ENCODE results near the gene SH3RF3.
"Not testable (repeated sequence)": the region's sequence is repeated elsewhere in the genome, so short reads cannot be mapped to it uniquely, and the experiment has no call there.

Gene SH3RF3

DNA sequence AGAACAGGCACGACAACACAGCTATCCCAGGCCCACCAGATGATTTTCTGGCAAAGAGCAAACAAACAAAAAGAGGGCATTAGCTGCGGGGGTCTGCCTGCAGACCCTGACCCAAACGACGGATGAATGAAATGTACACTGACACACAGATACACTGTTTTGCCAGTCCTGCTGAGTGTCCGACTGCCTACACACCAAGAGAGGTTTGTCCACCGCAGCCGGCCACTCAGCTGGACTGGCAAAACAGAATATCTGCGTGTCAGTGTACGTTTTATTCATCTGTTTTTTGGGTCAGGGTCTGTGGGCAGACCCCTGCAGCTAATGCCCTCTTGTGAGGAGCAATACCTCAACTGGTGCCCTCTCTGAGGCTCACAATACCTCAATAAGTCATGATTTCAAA, 10.7 kb upstream of the SH3RF3 start:
- DNase-seq (ENCODE audit: low read depth): no peak

DNA sequence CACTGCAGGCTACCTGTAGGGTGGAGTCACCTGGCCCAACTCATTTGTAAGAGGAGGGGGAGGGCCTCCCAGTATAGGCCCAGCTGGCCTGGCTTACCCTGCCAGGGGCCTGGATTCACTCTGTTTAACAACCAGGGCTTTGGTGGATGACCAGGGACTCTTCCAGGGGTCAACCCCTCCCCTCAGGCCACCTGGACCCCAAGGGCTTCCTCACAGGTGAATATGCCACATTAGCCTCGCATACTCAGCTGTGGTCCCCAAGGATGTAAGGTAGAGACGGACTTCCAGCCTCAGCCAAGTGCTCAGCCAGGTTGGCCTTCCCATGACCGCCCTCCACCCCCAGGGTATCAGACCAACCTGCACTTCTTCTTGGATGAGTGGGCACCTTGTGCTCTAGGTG, 8.8 kb upstream of the SH3RF3 start:
- DNase-seq (ENCODE audit: low read depth): no peak

DNA sequence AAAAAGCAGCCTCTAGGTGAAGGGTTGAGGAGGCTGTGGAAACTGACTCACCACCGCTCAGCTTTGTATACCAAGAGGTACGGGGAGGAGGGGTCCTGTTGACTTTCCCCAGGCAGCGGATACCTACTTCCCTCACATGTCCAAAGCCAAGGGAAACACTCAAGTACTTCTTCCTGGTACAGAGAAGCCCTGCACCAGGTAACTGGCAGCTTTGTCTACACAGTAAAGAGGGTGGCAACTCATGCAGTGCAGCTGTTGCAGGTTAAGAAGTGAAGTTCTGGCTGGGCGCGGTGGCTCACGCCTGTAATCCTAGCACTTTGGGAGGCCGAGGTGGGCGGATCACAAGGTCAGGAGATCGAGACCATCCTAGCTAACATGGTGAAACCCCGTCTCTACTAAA, 8.3 kb upstream of the SH3RF3 start:
- DNase-seq (ENCODE audit: low read depth): not testable (repeated sequence)

DNA sequence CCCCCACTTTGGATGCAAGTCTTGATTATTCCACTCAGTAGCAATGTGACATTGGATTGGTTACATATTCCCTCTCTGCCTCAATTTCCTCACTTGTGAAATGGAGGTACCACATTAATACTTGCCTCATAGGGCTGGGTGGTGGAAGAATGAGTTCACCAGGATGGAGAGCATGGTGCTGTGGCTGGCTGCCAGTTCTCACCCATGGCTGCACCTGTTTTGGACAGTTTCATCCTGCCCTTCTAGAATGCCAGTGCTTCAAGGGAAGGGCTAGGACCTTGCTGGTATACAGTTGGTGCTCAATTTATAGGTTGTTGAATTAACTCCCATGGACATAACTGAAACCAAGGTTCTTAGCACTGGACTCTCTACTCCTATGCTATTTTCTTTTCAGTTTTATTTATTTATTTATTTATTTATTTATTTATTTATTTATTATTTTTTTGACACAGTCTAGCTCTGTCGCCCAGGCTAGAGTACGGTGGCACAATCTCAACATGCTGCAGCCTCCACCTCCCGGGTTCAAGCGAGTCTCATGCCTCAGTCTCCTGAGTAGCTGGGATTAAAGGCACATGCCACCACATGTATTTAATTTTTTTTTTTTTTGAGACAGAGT, 5.3 kb upstream of the SH3RF3 start:
- no peak for DNase-seq (ENCODE audit: low read depth)

DNA sequence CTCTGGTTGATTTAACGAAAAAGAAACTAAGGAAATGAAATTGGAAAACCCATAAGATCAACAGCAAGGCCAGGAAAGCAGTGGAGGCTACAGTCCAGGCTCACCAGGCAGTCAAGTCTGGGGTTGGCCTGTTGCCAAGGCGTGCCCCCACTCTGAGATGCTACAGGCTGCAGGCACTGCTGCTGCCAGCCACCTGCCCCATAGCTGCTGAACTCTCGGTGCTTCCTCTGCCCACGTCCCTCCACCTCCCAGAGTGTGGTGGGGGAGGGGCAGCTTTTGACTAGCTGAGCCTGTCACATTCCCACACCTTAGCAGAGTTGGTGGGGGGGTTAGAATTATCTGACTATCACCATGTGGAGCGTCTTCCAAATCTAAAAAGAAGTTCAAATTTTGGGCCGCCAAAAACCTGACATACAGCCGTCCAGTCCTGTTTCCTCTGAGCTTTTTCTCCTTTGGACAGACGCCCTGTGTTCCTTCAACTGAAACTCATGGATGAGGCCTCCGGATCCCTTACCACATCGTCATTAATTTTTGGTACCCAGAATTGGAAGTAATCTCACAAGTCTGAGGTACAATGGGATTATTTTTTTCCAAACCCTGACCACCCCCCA, 3.9 kb upstream of the SH3RF3 start:
- DNase-seq (ENCODE audit: low read depth): no peak

DNA sequence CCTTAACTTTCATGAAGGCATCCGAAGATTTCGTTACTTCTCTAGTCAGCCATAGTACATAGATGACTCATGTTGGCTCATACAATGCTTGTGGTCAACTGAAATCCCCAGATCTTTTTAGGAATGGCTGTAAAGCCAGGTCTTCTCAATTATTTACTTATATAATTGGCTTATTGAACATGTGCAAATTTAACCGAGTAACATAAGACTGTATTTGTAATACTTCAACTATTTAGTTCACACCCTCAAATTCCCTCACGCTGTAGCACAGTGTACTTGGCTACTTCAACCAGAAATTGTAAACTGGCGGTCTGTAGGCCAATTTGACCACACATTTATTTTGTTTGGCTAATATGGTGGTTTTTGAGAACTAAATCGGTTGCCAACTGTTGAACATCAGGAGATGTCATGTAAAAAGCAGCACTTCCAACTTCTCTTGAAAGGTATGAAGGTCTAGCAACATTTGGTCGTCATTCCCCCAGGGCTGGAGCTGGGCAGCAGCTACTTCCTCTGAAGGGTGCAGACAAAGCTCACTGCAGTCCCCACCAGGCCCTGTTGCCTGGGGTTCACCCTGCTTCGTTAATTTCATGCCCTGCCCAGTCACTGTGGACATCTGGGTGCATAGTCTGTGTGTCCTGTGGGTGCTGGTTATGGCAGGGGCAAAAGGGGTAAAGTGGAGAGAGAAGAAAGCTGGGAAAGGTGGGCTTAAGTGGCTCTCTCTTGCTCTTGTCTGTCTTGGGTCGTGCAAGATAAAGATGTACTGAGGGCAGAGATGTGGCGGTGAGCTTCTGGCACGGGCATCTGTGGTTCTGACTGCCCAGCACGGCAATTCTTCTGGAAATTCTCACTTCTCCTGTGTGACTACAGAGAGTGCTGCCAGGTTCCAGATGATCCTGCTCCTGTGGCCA, 3.2 kb upstream of the SH3RF3 start:
- DNase-seq (ENCODE audit: low read depth): no peak

DNA sequence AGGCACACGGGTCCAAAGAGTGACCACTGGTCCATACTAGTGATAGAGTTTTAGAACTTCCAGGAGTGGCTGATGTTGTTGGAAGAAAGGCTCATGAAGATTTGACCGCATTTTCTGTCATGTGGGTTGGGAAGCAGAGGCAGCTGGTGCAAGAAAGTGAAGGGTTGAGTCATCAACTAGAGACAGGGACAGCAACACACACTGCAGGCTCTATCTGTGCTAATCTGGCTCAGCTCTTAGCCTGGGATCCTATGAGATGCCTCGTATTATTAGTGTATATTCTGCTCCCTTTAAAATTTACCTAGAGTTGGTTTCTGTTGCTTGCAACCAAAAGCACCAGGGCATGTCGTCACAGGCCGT, 2.5 kb upstream of the SH3RF3 start:
- no peak for DNase-seq (ENCODE audit: low read depth)

DNA sequence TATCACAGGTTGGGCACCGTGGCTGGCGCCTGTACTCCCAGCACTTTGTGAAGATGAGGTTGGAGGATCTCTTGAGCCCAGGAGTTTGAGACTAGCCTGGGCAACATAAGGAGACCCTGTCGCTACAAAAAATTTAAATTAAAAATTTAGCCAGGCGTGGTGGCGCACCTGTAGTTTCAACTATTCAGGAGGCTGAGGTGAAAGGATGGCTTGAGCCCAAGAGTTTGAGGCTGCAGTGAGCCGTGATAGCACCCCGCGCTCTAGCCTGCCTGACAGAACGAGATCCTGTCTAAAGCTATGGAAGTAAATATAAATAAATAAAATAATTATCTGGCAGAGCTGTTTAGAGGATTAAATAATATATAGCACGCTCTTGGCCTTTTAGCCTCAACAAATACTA, 1.4 kb upstream of the SH3RF3 start:
- DNase-seq (ENCODE audit: low read depth): no peak

DNA sequence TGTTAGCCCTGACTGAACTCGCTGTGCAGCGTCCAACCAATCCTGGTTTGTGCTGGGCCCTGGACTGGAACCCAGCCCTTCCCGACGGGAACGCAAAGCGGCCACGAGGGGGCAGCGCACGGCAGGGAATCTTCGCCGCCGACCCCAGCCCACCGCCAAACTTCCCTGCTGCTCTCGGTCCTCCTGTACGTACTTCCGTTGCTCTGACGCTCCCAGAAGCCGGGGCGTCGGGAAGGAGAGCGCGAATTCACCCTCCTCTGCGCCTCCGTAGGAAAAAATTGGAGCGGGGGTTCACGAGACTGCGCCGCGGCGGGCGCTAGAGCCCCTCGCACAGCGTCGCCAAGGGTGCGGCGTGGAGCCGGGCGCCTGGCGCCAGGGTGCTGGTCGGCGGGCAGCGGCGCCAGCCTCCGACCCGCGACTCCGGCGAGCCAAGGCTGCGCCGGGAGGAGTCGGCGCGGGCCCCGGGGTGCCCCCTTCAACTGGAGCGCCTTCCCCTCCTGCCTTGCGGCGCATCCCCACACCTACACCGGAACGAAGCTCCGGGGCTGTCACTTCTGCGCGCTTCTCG, 873 bp upstream of the SH3RF3 start:
- DNase-seq (ENCODE audit: low read depth): peak; percentile 47

DNA sequence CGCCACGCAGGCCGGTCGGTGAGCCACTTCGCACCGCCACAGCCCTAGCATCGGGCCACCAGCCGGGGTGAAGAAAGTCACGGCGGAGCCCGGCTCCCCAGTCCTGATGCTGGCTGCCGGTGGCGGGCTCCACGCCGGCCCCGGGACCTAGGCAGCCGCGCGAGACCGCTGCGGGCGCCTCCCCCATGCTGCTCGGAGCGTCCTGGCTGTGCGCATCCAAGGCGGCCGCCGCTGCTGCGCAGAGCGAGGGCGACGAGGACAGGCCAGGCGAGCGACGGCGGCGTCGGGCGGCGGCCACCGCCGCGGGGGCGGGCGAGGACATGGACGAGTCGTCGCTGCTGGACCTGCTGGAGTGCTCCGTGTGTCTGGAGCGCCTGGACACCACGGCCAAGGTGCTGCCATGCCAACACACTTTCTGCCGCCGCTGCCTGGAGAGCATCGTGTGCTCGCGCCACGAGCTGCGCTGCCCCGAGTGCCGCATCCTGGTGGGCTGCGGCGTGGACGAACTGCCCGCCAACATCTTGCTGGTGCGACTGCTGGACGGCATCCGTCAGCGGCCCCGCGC, 433 bp downstream of the SH3RF3 start:
- no peak for DNase-seq (ENCODE audit: low read depth)

DNA sequence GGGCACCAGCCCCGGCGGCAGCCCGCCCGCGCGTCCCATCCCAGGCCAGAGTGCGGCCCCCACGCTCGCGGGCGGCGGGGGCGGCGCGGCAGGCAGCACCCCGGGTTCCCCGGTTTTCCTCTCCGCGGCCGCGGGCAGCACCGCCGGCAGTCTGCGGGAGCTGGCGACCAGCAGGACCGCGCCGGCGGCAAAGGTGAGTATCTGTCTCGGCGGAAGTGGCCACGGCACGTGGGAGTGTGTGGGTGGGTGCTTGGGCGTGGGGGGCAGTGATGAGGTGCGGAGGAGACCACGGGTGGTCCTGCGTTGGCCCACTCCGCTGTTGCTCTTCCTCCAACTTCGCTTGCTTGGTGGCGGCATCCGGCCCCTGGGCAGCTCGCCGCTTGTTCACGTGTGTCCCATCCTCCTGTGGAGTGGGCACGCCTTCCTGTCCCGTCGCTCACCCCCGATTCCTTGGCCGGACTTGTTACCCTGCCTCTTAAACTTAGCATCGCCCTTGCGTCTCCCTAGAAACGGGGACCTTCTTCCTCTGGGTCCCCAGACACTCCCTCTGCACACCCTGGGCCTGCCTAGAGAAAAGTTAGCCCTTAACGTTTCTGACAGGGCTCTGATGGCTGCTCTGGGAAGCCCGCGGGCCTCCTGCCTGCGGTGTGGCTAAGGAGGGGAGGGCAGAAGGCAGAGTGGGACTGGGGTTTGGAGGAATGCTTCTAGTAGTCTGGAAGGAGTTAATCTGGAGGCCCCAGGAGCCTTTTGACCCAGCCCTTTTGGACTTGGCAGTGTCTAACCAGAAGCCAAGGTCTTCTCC, 1.1 kb downstream of the SH3RF3 start:
- DNase-seq (ENCODE audit: low read depth): no peak

DNA sequence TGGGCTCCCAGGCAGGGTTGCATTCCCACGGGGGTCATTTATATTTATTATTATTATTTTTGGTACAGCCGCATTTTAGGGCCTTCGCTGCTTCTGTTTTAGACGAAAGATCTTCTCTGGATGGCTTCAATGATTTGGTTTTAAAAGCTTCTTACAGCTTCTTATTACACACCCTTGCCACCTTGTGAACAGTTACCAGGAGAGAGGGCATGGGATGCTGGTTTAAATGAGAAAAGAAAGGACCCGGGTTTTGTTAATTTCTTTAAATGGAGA, 1.7 kb downstream of the SH3RF3 start:
- DNase-seq (ENCODE audit: low read depth): no peak

DNA sequence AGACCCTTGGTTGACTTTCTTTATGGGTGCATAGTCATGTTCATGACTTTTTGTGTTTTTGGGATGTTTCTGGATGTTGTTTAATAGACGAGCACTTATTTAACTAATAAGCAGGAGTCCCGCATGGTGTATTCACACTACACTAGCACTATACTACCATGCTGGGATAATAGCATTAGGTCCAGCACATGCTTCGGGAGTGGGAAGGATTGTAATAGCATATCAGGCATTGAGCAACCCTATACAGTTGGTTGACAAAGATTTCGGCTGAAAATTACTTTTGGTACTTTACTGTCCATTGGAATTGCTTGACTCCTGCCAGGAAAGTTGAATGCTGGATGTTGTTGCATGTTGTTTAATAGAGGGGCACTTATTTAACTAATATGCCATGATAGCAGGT, 2.8 kb downstream of the SH3RF3 start:
- DNase-seq (ENCODE audit: low read depth): no peak

DNA sequence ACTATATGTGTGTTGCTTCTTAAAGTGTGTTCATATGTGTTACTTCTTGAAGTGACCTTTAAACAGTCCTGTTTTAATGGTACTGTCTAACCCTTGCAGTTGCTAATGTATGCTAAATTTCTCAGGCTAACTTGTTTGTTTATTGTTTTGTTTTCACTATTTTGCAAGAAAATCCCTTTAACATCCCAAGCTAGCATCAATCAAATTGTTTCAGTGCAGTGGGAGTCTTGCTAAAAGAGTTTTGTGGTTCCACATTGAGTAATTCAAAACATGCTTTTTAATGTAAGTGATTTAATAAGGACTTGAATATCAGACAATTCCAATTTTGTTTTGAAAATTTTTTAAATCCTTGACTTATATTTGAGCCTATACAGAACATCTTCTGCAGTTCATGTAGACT, 3.6 kb downstream of the SH3RF3 start:
- no peak for DNase-seq (ENCODE audit: low read depth)

DNA sequence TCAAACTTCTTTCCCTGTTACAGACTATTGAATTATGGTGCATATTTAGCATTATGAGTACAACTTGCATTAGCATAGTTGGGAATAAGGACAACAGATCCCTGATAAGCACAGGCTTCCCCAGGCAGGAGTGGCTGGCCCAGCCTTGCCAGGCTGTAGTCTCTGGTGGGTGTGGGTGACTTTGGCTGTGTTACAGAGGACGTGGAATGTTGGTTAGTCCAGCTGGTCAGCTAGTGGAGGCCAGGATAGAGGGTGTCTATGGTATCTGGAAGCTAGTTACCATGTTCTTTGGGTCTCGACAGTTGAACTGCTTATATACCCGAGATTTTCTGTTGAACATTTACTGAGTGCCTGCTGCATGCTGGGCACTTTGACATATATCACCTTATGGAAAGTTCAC, 4.7 kb downstream of the SH3RF3 start:
- no peak for DNase-seq (ENCODE audit: low read depth)

DNA sequence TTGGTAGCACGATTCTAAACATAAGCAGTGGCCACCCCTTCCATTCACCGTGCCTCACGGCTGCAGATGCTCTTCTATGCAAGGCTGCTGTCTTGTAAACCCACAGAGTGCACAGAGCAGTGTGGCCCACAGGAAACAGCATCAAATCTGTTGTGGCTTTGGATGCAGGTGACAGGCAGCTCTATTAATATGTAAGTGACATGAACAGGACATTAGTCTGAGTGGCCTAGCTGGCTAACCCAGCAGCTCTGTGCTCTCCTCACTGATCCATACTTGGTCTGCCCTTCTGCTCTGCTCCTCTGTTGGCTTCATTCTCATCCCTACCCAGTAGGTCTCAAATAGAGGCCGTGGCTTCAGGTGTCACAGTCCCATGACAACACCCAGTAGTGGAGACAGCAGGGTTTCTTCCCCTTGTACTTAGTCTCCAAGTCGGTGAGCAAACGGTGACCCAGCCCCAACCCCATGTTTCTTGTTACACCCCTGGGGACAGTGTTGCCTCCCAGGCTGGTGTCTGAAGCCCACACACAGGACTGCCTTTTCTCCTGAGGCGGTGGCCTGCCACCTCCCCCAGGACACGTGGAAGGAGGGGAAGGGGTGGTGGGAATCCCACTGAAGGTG, 5.8 kb downstream of the SH3RF3 start:
- DNase-seq (ENCODE audit: low read depth): no peak

DNA sequence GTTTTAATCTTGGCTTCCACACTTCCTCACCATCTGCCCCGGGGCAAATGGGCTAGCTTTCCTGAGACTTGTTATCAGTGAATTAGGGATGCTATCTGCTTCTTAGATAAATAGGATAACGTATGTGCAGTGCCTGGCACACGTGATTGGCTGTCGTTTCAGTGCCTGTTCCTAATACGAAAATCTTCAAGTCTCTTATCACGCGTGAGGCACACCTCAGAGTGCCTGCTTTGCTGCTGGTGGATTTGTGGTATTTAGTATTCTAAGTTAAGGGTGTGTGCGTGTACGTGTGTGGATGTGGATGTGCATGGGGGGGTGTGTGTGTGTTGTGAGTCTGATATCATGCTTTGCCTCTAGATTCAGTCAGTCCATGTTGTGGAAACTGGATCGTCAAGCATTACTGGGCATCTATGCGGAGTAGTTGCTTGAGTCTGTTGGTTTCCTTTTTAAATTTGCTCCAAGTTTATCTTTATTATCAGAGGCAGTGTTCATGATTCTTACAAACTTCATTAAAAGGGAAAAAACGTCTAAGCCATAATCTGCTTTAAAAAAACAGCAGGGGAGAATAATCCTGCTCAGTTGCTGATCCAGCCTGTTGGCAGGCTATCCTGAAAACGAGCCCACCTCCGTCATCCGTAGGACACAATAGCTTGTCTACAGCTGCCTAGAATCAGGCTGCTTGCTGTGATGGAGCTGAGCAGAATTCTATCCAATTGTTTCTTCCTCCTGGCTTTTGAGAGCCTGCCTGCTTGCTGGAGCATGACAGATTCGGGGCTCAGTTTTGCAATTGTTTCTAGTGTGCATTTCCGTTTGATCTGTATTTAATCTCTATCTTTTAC, 6.6 kb downstream of the SH3RF3 start:
- DNase-seq (ENCODE audit: low read depth): no peak

DNA sequence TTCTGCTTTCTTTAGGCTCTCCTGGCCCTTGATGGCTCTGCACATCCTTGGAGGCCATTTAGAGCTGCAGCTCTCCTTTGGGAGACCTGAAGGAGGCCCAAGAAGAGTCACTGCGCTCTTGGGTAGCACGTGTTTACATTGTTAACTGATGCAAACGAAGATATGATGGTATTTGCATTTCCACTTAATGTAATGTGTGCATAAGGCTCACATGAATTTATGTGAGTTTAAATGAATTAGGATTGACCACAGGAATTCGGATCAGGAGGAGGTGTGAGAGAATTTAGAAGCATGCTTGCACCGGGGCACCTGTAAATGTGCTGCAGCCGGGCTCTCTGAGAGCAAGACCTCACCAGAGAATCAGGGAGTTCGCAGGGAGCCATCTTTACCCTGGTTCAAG, 7.5 kb downstream of the SH3RF3 start:
- DNase-seq (ENCODE audit: low read depth): no peak

DNA sequence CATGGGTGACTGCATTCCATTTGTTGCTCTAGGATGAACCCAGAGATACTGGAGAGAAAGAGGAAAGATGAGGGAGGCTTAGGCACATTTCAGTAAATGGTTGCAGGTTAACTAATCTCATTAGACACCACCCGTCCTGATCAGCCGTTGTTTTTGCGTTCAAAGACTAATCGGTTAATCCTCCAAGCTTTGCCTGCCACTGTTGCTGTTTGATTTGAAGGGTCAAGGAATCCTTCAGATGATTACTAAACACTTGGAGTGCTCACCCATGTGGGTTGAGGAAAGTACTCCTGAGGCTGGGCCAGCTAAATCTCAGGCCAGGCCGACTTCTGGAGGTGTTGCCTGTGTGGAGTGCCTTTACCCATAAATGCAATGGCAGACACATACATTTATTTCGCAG, 8.6 kb downstream of the SH3RF3 start:
- no peak for DNase-seq (ENCODE audit: low read depth)

DNA sequence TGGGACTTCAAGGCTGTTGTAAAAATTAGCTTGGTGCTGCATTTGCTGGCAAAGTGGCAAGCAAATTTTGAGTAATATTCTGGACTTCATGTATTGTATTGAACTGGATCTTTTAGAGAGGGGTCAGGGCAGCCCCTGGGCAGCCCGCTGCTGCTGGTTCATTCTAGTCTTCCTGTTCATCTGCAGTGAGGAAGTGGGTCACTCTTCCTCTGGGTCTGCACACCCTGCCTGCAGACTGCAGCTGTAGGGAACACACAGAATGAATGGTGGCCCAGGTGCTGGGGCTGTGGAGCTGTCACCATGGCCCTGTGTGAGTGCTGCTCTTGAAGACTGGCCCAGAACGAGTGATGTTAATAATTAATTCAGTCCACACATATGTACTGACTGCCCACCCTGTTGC, 9.4 kb downstream of the SH3RF3 start:
- DNase-seq (ENCODE audit: low read depth): no peak

DNA sequence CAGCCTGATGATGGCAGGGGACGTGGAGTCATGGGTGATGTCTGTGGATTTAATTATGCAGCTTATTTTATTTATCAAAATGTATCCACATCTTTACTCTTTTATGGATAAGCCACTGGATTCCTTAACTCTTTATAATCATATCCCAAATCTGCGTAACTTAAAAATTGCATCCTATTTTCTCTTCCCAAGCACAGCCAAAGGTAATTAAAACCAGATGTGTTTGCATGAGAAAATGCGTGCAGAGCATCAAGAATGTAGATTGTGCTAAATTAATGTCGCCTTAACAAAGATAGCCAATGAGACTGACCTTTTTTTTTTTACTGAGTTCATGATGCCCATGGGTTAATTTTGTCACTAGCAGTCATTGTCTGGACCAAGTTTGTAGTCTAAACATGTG, 10.0 kb downstream of the SH3RF3 start:
- no peak for DNase-seq (ENCODE audit: low read depth)

All from stimulated activated CD8-positive, alpha-beta memory T cell treated with anti-CD3 and anti-CD28 coated beads, Interleukin-4, amount 100 ng/mL, for 24 hours (primary cell).